Measurements from ENCODE around the gene ASCC3.

DNA sequence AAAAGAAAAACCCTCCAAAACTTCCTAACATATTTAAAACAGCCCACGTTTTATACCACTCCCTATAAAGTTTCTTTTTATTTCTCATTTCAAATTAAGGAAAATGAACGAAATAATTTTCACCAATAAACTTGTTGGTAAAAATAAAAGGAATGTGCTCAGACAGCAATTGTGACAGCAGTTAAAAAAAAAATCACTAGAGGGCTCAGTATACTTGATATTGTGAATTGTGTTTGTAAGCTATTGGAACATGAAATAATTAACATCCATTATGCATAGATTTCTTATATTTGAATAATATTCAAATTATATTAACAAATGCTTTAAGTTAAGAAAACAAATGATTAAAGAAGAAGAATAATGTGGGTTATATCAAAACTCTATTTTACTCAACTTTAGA is 105.5 kb downstream of the ASCC3 start:
- TF ChIP-seq, protein P1, sequence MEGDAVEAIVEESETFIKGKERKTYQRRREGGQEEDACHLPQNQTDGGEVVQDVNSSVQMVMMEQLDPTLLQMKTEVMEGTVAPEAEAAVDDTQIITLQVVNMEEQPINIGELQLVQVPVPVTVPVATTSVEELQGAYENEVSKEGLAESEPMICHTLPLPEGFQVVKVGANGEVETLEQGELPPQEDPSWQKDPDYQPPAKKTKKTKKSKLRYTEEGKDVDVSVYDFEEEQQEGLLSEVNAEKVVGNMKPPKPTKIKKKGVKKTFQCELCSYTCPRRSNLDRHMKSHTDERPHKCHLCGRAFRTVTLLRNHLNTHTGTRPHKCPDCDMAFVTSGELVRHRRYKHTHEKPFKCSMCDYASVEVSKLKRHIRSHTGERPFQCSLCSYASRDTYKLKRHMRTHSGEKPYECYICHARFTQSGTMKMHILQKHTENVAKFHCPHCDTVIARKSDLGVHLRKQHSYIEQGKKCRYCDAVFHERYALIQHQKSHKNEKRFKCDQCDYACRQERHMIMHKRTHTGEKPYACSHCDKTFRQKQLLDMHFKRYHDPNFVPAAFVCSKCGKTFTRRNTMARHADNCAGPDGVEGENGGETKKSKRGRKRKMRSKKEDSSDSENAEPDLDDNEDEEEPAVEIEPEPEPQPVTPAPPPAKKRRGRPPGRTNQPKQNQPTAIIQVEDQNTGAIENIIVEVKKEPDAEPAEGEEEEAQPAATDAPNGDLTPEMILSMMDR (IDR thresholded peaks at IDR 0.05), result no peak
- TF ChIP-seq POLR2A (IDR thresholded peaks at IDR 0.05), result no peak

All from esophagus squamous epithelium (tissue), 4 donors.